GM18868 (cell line): Measurements from ENCODE around the gene HS6ST3.

Experiments used
- ATAC-seq: cut with Tn5 transposase; IDR thresholded peaks from one replicate; pipeline ENCODE4 v1.9.1; 2021; ENCODE audit warnings: mild to moderate bottlenecking, moderate library complexity; ENCODE audit not compliant: unreplicated experiment

Gene HS6ST3

GRCh38 chr13:96816261-96816660 lies 726.4 kb downstream of the HS6ST3 start:
- ATAC-seq = no peak

GRCh38 chr13:96816874-96817273 lies 727.0 kb downstream of the HS6ST3 start:
- ATAC-seq = no peak

GRCh38 chr13:96817336-96817941 lies 727.5 kb downstream of the HS6ST3 start:
- ATAC-seq = no peak

GRCh38 chr13:96819375-96819774 lies 729.5 kb downstream of the HS6ST3 start:
- ATAC-seq = no peak

GRCh38 chr13:96821381-96821780 lies 731.5 kb downstream of the HS6ST3 start:
- ATAC-seq = no peak

- ATAC-seq = no peak
Observed at GRCh38 chr13:96821971-96822370, 732.1 kb downstream of the HS6ST3 start.

GRCh38 chr13:96822895-96823294 lies 733.0 kb downstream of the HS6ST3 start:
- ATAC-seq = peak; percentile 81

- ATAC-seq = no peak
Observed at GRCh38 chr13:96824140-96824539, 734.2 kb downstream of the HS6ST3 start.

GRCh38 chr13:96825653-96826052 lies 735.7 kb downstream of the HS6ST3 start:
- ATAC-seq = no peak

- no peak for ATAC-seq
Observed at GRCh38 chr13:96834626-96835025, 744.7 kb downstream of the HS6ST3 start.

GRCh38 chr13:96835546-96835945 lies 745.6 kb downstream of the HS6ST3 start:
- no peak for ATAC-seq

GRCh38 chr13:96836733-96837132 lies 746.8 kb downstream of the HS6ST3 start:
- ATAC-seq = no peak

- no peak for ATAC-seq
Observed at GRCh38 chr13:96837809-96838208, 747.9 kb downstream of the HS6ST3 start.

- no peak for ATAC-seq
Observed at GRCh38 chr13:96844195-96844594, 754.3 kb downstream of the HS6ST3 start.

GRCh38 chr13:96844616-96845015 lies 754.7 kb downstream of the HS6ST3 start:
- ATAC-seq = no peak

GRCh38 chr13:96848286-96848685 lies 758.4 kb downstream of the HS6ST3 start:
- no peak for ATAC-seq

- ATAC-seq = no peak
Observed at GRCh38 chr13:96849091-96849490, 759.2 kb downstream of the HS6ST3 start.

GRCh38 chr13:96850538-96851145 lies 760.7 kb downstream of the HS6ST3 start:
- no peak for ATAC-seq

- no peak for ATAC-seq
Observed at GRCh38 chr13:96851856-96852445, 762.0 kb downstream of the HS6ST3 start.

- no peak for ATAC-seq
Observed at GRCh38 chr13:96858133-96858826, 768.4 kb downstream of the HS6ST3 start.

GRCh38 chr13:96860882-96861281 lies 771.0 kb downstream of the HS6ST3 start:
- ATAC-seq = no peak

- ATAC-seq = no peak
Observed at GRCh38 chr13:96862093-96862492, 772.2 kb downstream of the HS6ST3 start.
